Measurements from ENCODE around the gene SLC12A5. TPM values are rescaled to one million over a fixed set of nuclear protein-coding genes. Genes with fewer than 3 reads are reported as not detected.
A peak's percentile ranks its signal among the peaks of the same experiment; 100 is the strongest.

SLC12A5 gene
- total and polyA plus RNA-seq, 2 of the 4 experiments (the other 2 are of a cell fraction): 2.2 TPM; not detected in 1

- peaks cover 14 to 38% of the 10 kb centered on the region in 2 experiments for H3K79me1 ChIP-seq (ENCODE audit: low read depth in 1 of 2, low read length in 2 of 2)
- peak within 1 kb of the TSS; percentile 77 for H2AK9ac ChIP-seq (replicated peaks; ENCODE audit: low read depth, low read length, poor library complexity)
- H3K9me3 ChIP-seq (ENCODE audit: control insufficient read depth, insufficient read depth, low read length): no peaks in the 10 kb centered on the region
- H2AFZ ChIP-seq (replicated peaks; ENCODE audit: low read length, poor library complexity): peak within 1 kb of the TSS; percentile 98
- H3K27me3 ChIP-seq (ENCODE audit: control insufficient read depth, insufficient read depth, low read length): no peaks in the 10 kb centered on the region
- intact Hi-C loops (cut with micrococcal nuclease) (loop anchor here (1.0 to 10.0 kb wide), 4 partner anchors 31 to 315 kb away; partner anchors contain the start of gene ZNF335), in situ Hi-C loops (cut with MboI; ENCODE audit: low sequenced_read_pairs) (no loop called here), dilution Hi-C loops (cut with HindIII; ENCODE audit: low sequenced_read_pairs, unreplicated experiment) (no loop called here)
- peaks cover 7% of the 10 kb centered on the region; the same call in 1 of the 2 replicates for H3K9me1 ChIP-seq (ENCODE audit: insufficient read depth, low read length)
- H3K9ac ChIP-seq (ENCODE audit: low read depth, low read length): peak within 1 kb of the TSS; percentile 98
- no peak within 1 kb of the TSS for H2BK15ac ChIP-seq (ENCODE audit: low read depth, low read length)
- ChIA-PET CTCF (no interaction called here), POLR2A (ENCODE audit: unreplicated experiment) (no interaction called here)
- H3K14ac ChIP-seq (replicated peaks; ENCODE audit: low read depth, low read length): peak within 1 kb of the TSS; percentile 99
- peak; percentile 94 for ATAC-seq (ENCODE audit: low read depth)
- H3K56ac ChIP-seq (ENCODE audit: extremely low read depth, insufficient read depth, low read length): peak within 1 kb of the TSS; percentile 55; the same call in 1 of the 2 replicates
- H4K5ac ChIP-seq (ENCODE audit: low read depth, low read length): peak within 1 kb of the TSS; percentile 81
- H2BK5ac ChIP-seq (ENCODE audit: low read depth, low read length, poor library complexity, severe bottlenecking): peak within 1 kb of the TSS; percentile 98
- H3K4me2 ChIP-seq (ENCODE audit: low read depth, low read length): peak within 1 kb of the TSS; percentile 97
- H4K91ac ChIP-seq (ENCODE audit: insufficient read depth, low read depth, low read length): peak within 1 kb of the TSS; percentile 87; the same call in 1 of the 2 replicates
- peak within 1 kb of the TSS; percentile 90 for H3K18ac ChIP-seq (ENCODE audit: low read depth, low read length)
- H4K8ac ChIP-seq (ENCODE audit: low read depth in 2 of 2, low read length in 2 of 2): peak within 1 kb of the TSS; percentile 90 to 93
- H2BK120ac ChIP-seq (ENCODE audit: low read depth, low read length): peak within 1 kb of the TSS; percentile 59; the same call in 1 of the 2 replicates
- peaks cover 47% of the 10 kb centered on the region for H4K20me1 ChIP-seq (ENCODE audit: insufficient read depth, low read length)
- H2AK5ac ChIP-seq (ENCODE audit: low read depth, low read length): 0 out of 2 replicates have a peak within 1 kb of the TSS, but pooled peaks have one; percentile 61
- DNase-seq: peak; percentile 95
- H3K23ac ChIP-seq (ENCODE audit: low read depth, low read length): peak within 1 kb of the TSS; percentile 93
- no peak within 1 kb of the TSS for H2BK20ac ChIP-seq (ENCODE audit: low read depth, low read length)
- peaks cover 7% of the 10 kb centered on the region for H3K4me1 ChIP-seq (ENCODE audit: control insufficient read depth, insufficient read depth, low read length)
- H3K4ac ChIP-seq (ENCODE audit: low read depth, low read length): peak within 1 kb of the TSS; percentile 87
- BruUV-seq (replicated peaks): no TSS peak
- H3K4me3 ChIP-seq (ENCODE audit: insufficient read depth, low read depth, low read length): peak within 1 kb of the TSS; percentile 91
- H3K27ac ChIP-seq (ENCODE audit: insufficient read depth, low read length): peak within 1 kb of the TSS; percentile 97
- 0% methylated on average over 34 of the region's 100 CpGs; no CpG with 5 or more reads in 1 of the 2 experiments for WGBS, 2 experiments (ENCODE audit: extremely low coverage in 2 of 2, insufficient read length in 1 of 2)
- H3K36me3 ChIP-seq (ENCODE audit: control insufficient read depth, insufficient read depth, low read length): no peaks in the 10 kb centered on the region
- TF ChIP-seq SMC3 (IDR thresholded peaks at IDR 0.05; ENCODE audit: low read depth, low read length) (no peak), FOS (IDR thresholded peaks at IDR 0.05; ENCODE audit: low read depth, low read length) (no peak), NFE2L2 (IDR thresholded peaks at IDR 0.05; ENCODE audit: low read depth, low read length) (no peak), MAFK (IDR thresholded peaks at IDR 0.05; ENCODE audit: low read depth, low read length) (no peak), RFX5 (IDR thresholded peaks at IDR 0.05; ENCODE audit: low read depth, low read length) (no peak), MXI1 (IDR thresholded peaks at IDR 0.05; ENCODE audit: borderline replicate concordance, low read depth, low read length) (peak; percentile 64; the same call in 1 of the 2 replicates), CHD1 (IDR thresholded peaks at IDR 0.05; ENCODE audit: low read depth, low read length) (0 out of 2 replicates have a peak, but pooled peaks have one; percentile 69), RCOR1 (IDR thresholded peaks at IDR 0.05; ENCODE audit: insufficient replicate concordance, low read length) (no peak), MAZ (IDR thresholded peaks at IDR 0.05; ENCODE audit: borderline replicate concordance, low read depth, low read length) (peak; percentile 96; the same call in 1 of the 2 replicates), POLR2A (IDR thresholded peaks at IDR 0.05; ENCODE audit: low read depth, low read length) (peak; percentile 94), RAD21 (IDR thresholded peaks at IDR 0.05; ENCODE audit: low read length) (no peak), BHLHE40 (IDR thresholded peaks at IDR 0.05; ENCODE audit: low read depth, low read length) (0 out of 2 replicates have a peak, but pooled peaks have one; percentile 25), CEBPB (IDR thresholded peaks at IDR 0.05; ENCODE audit: low read depth, low read length) (peak; percentile 87)
- TF ChIP-seq, protein P1, sequence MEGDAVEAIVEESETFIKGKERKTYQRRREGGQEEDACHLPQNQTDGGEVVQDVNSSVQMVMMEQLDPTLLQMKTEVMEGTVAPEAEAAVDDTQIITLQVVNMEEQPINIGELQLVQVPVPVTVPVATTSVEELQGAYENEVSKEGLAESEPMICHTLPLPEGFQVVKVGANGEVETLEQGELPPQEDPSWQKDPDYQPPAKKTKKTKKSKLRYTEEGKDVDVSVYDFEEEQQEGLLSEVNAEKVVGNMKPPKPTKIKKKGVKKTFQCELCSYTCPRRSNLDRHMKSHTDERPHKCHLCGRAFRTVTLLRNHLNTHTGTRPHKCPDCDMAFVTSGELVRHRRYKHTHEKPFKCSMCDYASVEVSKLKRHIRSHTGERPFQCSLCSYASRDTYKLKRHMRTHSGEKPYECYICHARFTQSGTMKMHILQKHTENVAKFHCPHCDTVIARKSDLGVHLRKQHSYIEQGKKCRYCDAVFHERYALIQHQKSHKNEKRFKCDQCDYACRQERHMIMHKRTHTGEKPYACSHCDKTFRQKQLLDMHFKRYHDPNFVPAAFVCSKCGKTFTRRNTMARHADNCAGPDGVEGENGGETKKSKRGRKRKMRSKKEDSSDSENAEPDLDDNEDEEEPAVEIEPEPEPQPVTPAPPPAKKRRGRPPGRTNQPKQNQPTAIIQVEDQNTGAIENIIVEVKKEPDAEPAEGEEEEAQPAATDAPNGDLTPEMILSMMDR (conservative IDR thresholded peaks at IDR 0.05; ENCODE audit: low read depth, low read length): peak; percentile 44
- TF ChIP-seq, protein P2, sequence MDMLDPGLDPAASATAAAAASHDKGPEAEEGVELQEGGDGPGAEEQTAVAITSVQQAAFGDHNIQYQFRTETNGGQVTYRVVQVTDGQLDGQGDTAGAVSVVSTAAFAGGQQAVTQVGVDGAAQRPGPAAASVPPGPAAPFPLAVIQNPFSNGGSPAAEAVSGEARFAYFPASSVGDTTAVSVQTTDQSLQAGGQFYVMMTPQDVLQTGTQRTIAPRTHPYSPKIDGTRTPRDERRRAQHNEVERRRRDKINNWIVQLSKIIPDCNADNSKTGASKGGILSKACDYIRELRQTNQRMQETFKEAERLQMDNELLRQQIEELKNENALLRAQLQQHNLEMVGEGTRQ (IDR thresholded peaks at IDR 0.05; ENCODE audit: low read depth, low read length): 0 out of 2 replicates have a peak, but pooled peaks have one; percentile 30
These were observed 60.7 kb downstream of the SLC12A5 start, which contains the start of gene NCOA5 for GRCh38 chr20:46089417-46090388. TSS of gene NCOA5 (minus strand) at chr20:46089962. CDS start at chr20:46079424, 10,538 bp downstream.
